H9 (cell line): ENCODE results near the gene CD163L1. TPM values are rescaled to one million over a fixed set of nuclear protein-coding genes. Genes with fewer than 3 reads are reported as not detected.

ENCODE experiments used
- DNase-seq: peaks from one replicate; pipeline ENCODE4 v3.0.0-alpha.2; 2017
- H2AFZ ChIP-seq: one replicate; pipeline ENCODE4 v1.6.1; 2013; ENCODE audit warnings: mild to moderate bottlenecking, low read length, control low read depth, moderate library complexity
- H2AK5ac ChIP-seq: 2 replicates; pipeline ENCODE4 v1.6.1; 2013; ENCODE audit warnings: low read length, control low read depth, mixed read lengths; ENCODE audit not compliant: insufficient read length
- H2BK120ac ChIP-seq: one replicate; pipeline ENCODE4 v1.6.1; 2013; ENCODE audit warnings: low read depth, mild to moderate bottlenecking, low read length, control low read depth, inconsistent platforms; ENCODE audit not compliant: poor library complexity, severe bottlenecking
- H2BK12ac ChIP-seq: 2 replicates; pipeline ENCODE4 v1.6.1; 2013; ENCODE audit warnings: low read length, control low read depth, mixed read lengths, low read depth; ENCODE audit not compliant: insufficient read length
- H2BK15ac ChIP-seq: 2 replicates; pipeline ENCODE4 v1.6.1; 2013; ENCODE audit warnings: low read depth, low read length, control low read depth
- H2BK20ac ChIP-seq: one replicate; pipeline ENCODE4 v1.6.1; 2013; ENCODE audit warnings: low read depth, mild to moderate bottlenecking, low read length, control low read depth, inconsistent platforms; ENCODE audit not compliant: poor library complexity, severe bottlenecking
- H2BK5ac ChIP-seq: 2 replicates; pipeline ENCODE4 v1.6.1; 2013; ENCODE audit warnings: low read length, control low read depth, mixed read lengths; ENCODE audit not compliant: insufficient read length
- H3K14ac ChIP-seq: 2 replicates; pipeline ENCODE4 v1.6.1; 2013; ENCODE audit warnings: low read length, control low read depth; ENCODE audit not compliant: insufficient read depth
- H3K18ac ChIP-seq: 2 replicates; pipeline ENCODE4 v1.6.1; 2013; ENCODE audit warnings: low read depth, mild to moderate bottlenecking, mixed read lengths, low read length, control low read depth; ENCODE audit not compliant: insufficient read length
- H3K23ac ChIP-seq: 2 replicates; pipeline ENCODE4 v1.6.1; 2013; ENCODE audit warnings: low read length, control low read depth, mixed read lengths, low read depth; ENCODE audit not compliant: insufficient read length
- H3K23me2 ChIP-seq: 2 replicates; pipeline ENCODE4 v1.6.1; 2013; ENCODE audit warnings: low read depth, mild to moderate bottlenecking, mixed read lengths, low read length, control low read depth; ENCODE audit not compliant: insufficient read length, poor library complexity, severe bottlenecking
- H3K27ac ChIP-seq: 2 replicates; pipeline ENCODE4 v1.5.1; 2013; ENCODE audit warnings: low read length, control low read depth, mixed read lengths, low read depth; ENCODE audit not compliant: insufficient read length
- H3K27me3 ChIP-seq: 2 replicates; pipeline ENCODE4 v1.6.1; 2013; ENCODE audit warnings: low read length, control low read depth, inconsistent platforms; ENCODE audit not compliant: insufficient read depth
- H3K4ac ChIP-seq: 2 replicates; pipeline ENCODE4 v1.6.1; 2013; ENCODE audit warnings: low read depth, mild to moderate bottlenecking, control low read depth, inconsistent platforms, low read length, moderate library complexity
- H3K4me1 ChIP-seq: 2 replicates; pipeline ENCODE4 v1.6.1; 2013; ENCODE audit warnings: low read length, control low read depth, inconsistent platforms; ENCODE audit not compliant: insufficient read depth
- H3K4me2 ChIP-seq: 2 replicates; pipeline ENCODE4 v1.6.1; 2013; ENCODE audit warnings: low read length, control low read depth, mixed read lengths; ENCODE audit not compliant: insufficient read length, insufficient read depth
- H3K56ac ChIP-seq: 2 replicates; pipeline ENCODE4 v1.6.1; 2013; ENCODE audit warnings: low read depth, mild to moderate bottlenecking, mixed read lengths, low read length, control low read depth; ENCODE audit not compliant: insufficient read length
- H3K79me1 ChIP-seq: 2 replicates; pipeline ENCODE4 v1.6.1; 2013; ENCODE audit warnings: low read depth, mild to moderate bottlenecking, moderate library complexity, low read length, control low read depth, inconsistent platforms; ENCODE audit not compliant: insufficient read depth, poor library complexity, severe bottlenecking
- H3K79me2 ChIP-seq: 2 replicates; pipeline ENCODE4 v1.6.1; 2013; ENCODE audit warnings: low read length, control low read depth, inconsistent platforms; ENCODE audit not compliant: insufficient read depth
- H3K9ac ChIP-seq: 2 replicates; pipeline ENCODE4 v1.6.1; 2013; ENCODE audit warnings: low read length, control low read depth, mixed read lengths; ENCODE audit not compliant: insufficient read length; ENCODE audit errors: extremely low read depth
- H3K9me3 ChIP-seq: one replicate; pipeline ENCODE4 v1.6.1; 2013; ENCODE audit warnings: low read depth, low read length, inconsistent platforms; ENCODE audit not compliant: control insufficient read depth
- H3T11ph ChIP-seq: one replicate; pipeline ENCODE4 v1.6.1; 2013; ENCODE audit warnings: mild to moderate bottlenecking, low read length, control low read depth, inconsistent platforms
- H4K20me1 ChIP-seq: one replicate; pipeline ENCODE4 v1.6.1; 2013; ENCODE audit not compliant: control insufficient read depth, insufficient read length, insufficient read depth
- H4K5ac ChIP-seq: 2 replicates; pipeline ENCODE4 v1.6.1; 2013; ENCODE audit warnings: low read depth, mild to moderate bottlenecking, mixed read lengths, low read length, control low read depth; ENCODE audit not compliant: insufficient read length
- H4K8ac ChIP-seq: replicated peaks from 2 replicates; pipeline ENCODE4 v1.6.1; 2013; ENCODE audit warnings: low read length, control low read depth, mixed read lengths, low read depth; ENCODE audit not compliant: insufficient read length
- H4K91ac ChIP-seq: 2 replicates; pipeline ENCODE4 v1.6.1; 2013; ENCODE audit warnings: low read depth, mild to moderate bottlenecking, moderate library complexity, mixed read lengths, low read length, control low read depth; ENCODE audit not compliant: insufficient read length
- H3K27ac Mint-ChIP-seq, 3 experiments: 2 replicates in 2 of 3; 3 replicates in 1 of 3; pipeline ENCODE4 v1.8.0; 2020 to 2021; ENCODE audit warnings: mixed read lengths in 3 of 3, mild to moderate bottlenecking in 1 of 3, moderate library complexity in 1 of 3
- H3K27me3 Mint-ChIP-seq: 2 replicates; pipeline ENCODE4 v1.8.0; 2021; ENCODE audit warnings: low read depth, mild to moderate bottlenecking, moderate library complexity, mixed read lengths
- H3K36me3 Mint-ChIP-seq, 3 experiments: 2 replicates in 2 of 3; 3 replicates in 1 of 3; pipeline ENCODE4 v1.8.0; 2020 to 2021; ENCODE audit warnings: low read depth in 3 of 3, mixed read lengths in 3 of 3; ENCODE audit not compliant: insufficient read depth in 1 of 3
- H3K4me1 Mint-ChIP-seq, 2 experiments: 2 replicates each; pipeline ENCODE4 v1.8.0; 2020; ENCODE audit warnings: mixed read lengths in 2 of 2
- H3K4me3 Mint-ChIP-seq, 2 experiments: 2 replicates in 1 of 2; 3 replicates in 1 of 2; pipeline ENCODE4 v1.8.0; 2020 to 2021; ENCODE audit warnings: mild to moderate bottlenecking in 2 of 2, mixed read lengths in 2 of 2, moderate library complexity in 1 of 2
- H3K9me3 Mint-ChIP-seq, 2 experiments: 2 replicates in 1 of 2; 3 replicates in 1 of 2; pipeline ENCODE4 v1.8.0; 2020; ENCODE audit warnings: mild to moderate bottlenecking in 2 of 2, mixed read lengths in 2 of 2, moderate library complexity in 1 of 2
- CTCF ChIP-seq: fragments of 200-600 bp; sonication (generic); conservative IDR thresholded peaks from 3 replicates; pipeline ENCODE4 v1.8.0; 2021; ENCODE audit warnings: antibody characterized with exemption, mild to moderate bottlenecking
- WGBS: extraction: QIAGEN DNeasy Blood & Tissue Kit; methylation state at CpG from one replicate; pipeline ENCODE4 v1.1.7; 2013; ENCODE audit warnings: missing lambda C conversion rate, low lambda C conversion rate, mixed read lengths; ENCODE audit not compliant: insufficient read length; ENCODE audit errors: extremely low coverage; 5-methylcytosine and 5-hydroxymethylcytosine counted together
- total RNA-seq: library from RNA; stranded (reverse); gene quantifications from 2 replicates; pipeline ENCODE4 v1.2.1, GENCODE V29; 2021

CD163L1 gene
- total RNA-seq, 1 experiment from 2014 or later: 0.39 TPM

GRCh38 chr12:7433276-7433822 lies 10.6 kb downstream of the CD163L1 start:
- Mint-ChIP-seq H3K4me1 (peaks cover 0 to 7% of the 10 kb centered on the region in 2 experiments; a peak in 3 of 4 replicates), H3K27me3 (peaks cover under 1% of the 10 kb centered on the region; the same call in 1 of the 2 replicates), H3K27ac (no peak overlapping the region), H3K4me3 (no peak overlapping the region), H3K36me3 (0 out of 7 replicates have a peak, but pooled peaks cover 0 to under 1% (median 0%) of the 10 kb centered on the region in 3 experiments), H3K9me3 (no peaks in the 10 kb centered on the region; a peak in 1 of 5 replicates)
- H3K56ac ChIP-seq: no peak overlapping the region
- no peak overlapping the region for H2BK15ac ChIP-seq
- H3K79me1 ChIP-seq: no peaks in the 10 kb centered on the region
- no peaks in the 10 kb centered on the region for H3K79me2 ChIP-seq
- no peaks in the 10 kb centered on the region for H3K27me3 ChIP-seq
- H3K4me2 ChIP-seq: no peak overlapping the region
- H3K27ac ChIP-seq: no peak overlapping the region
- H2BK12ac ChIP-seq: no peak overlapping the region
- H4K8ac ChIP-seq: no peak overlapping the region
- H4K5ac ChIP-seq: no peak overlapping the region
- DNase-seq: no peak
- no peak overlapping the region for H3T11ph ChIP-seq
- H2BK20ac ChIP-seq: no peak overlapping the region
- H3K4me1 ChIP-seq: no peaks in the 10 kb centered on the region; the same call in 1 of the 2 replicates
- TF ChIP-seq CTCF: no peak
- H3K23me2 ChIP-seq: no peaks in the 10 kb centered on the region
- no peak overlapping the region for H2AFZ ChIP-seq
- H3K18ac ChIP-seq: no peak overlapping the region
- H2BK120ac ChIP-seq: no peak overlapping the region
- no peak overlapping the region for H3K23ac ChIP-seq
- no peak overlapping the region for H2AK5ac ChIP-seq
- WGBS: no CpG with 5 or more reads among the region's 6 CpGs
- no peak overlapping the region for H3K9ac ChIP-seq
- H3K9me3 ChIP-seq: no peaks in the 10 kb centered on the region
- H3K14ac ChIP-seq: no peak overlapping the region
- no peak overlapping the region for H3K4ac ChIP-seq
- no peak overlapping the region for H4K91ac ChIP-seq
- no peaks in the 10 kb centered on the region for H4K20me1 ChIP-seq
- no peak overlapping the region for H2BK5ac ChIP-seq
